ENCODE measurements around the gene RCC2.

Gene RCC2

DNA sequence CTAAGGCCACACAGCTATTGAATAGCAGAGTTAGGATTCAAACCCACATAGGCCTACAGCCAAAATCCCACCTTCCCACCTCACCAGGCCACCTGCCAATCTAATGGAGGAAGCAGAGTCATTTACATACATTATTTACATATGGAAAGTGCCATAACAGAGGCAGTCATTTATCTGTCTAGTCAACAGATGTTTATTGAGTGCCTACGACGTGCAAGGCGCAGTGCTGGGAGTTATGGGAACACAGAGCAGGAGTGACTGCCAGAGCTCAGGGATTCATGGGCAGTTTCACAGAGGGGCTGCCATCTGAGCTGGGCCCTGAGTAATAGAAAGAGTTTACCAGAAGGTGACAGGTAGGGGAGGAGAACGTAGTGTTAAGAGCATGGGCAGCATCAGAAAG, 77.8 kb downstream of the RCC2 start:
- Histone ChIP-seq H3K9me3 (ENCODE audit: insufficient read depth, low read length) (no peaks in the 10 kb centered on the region), H3K4me3 (ENCODE audit: low read length) (no peak overlapping the region), H2AFZ (ENCODE audit: low read depth, low read length) (no peak overlapping the region), H4K20me1 (ENCODE audit: insufficient read depth, low read length) (no peaks in the 10 kb centered on the region), H3K79me2 (ENCODE audit: low read length) (no peaks in the 10 kb centered on the region), H3K27me3 (ENCODE audit: low read depth, low read length) (no peaks in the 10 kb centered on the region), H3K4me1 (ENCODE audit: low read length) (no peaks in the 10 kb centered on the region), H3K9ac (ENCODE audit: low read length) (no peak overlapping the region), H3K4me2 (ENCODE audit: low read length) (no peak overlapping the region), H3K36me3 (replicated peaks; ENCODE audit: low read depth, low read length) (no peaks in the 10 kb centered on the region), H3K27ac (ENCODE audit: low read length) (no peak overlapping the region)
- TF ChIP-seq EZH2phosphoT487 (IDR thresholded peaks at IDR 0.05; ENCODE audit: low read depth) = no peak
- TF ChIP-seq, protein P1, sequence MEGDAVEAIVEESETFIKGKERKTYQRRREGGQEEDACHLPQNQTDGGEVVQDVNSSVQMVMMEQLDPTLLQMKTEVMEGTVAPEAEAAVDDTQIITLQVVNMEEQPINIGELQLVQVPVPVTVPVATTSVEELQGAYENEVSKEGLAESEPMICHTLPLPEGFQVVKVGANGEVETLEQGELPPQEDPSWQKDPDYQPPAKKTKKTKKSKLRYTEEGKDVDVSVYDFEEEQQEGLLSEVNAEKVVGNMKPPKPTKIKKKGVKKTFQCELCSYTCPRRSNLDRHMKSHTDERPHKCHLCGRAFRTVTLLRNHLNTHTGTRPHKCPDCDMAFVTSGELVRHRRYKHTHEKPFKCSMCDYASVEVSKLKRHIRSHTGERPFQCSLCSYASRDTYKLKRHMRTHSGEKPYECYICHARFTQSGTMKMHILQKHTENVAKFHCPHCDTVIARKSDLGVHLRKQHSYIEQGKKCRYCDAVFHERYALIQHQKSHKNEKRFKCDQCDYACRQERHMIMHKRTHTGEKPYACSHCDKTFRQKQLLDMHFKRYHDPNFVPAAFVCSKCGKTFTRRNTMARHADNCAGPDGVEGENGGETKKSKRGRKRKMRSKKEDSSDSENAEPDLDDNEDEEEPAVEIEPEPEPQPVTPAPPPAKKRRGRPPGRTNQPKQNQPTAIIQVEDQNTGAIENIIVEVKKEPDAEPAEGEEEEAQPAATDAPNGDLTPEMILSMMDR (IDR thresholded peaks at IDR 0.05; ENCODE audit: low read depth, low read length) = no peak

DNA sequence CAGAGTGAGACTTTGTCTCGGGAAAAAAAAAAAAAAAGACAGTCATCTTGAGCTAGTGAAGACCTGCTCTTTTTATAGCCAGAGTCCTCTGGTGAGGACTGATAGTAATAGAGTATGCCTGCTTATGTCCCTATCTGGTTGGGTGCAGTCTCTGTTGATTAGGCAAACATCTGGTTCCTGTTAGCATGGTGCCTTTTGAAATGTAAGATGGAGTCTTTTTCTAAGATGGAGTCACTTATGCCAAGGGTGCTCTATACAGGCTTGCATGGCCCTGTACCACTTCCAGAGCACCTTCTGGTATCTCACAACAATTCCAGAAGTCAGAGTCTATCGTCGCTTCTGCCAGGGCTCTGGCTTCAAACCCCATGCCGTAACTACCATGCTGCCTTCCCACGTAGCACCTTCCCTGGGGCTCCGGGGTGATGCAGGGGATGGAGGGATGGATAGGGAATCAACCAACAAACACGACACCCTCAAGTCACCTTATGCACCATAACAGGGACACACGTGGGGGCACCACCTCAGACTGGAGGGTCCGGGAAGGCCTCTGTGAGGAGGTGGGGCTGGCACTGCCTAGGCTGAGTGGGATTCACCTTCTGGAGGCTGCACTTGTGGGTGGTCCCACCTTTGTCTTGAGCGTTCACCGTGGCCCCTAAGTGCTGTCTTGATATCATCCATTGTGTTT, 79.1 kb downstream of the RCC2 start:
- H4K20me1 ChIP-seq (ENCODE audit: insufficient read depth, low read length) = no peaks in the 10 kb centered on the region
- no peak overlapping the region for H3K4me2 ChIP-seq (ENCODE audit: low read length)
- TF ChIP-seq EZH2phosphoT487 (IDR thresholded peaks at IDR 0.05; ENCODE audit: low read depth) = no peak
- TF ChIP-seq, protein P1 (IDR thresholded peaks at IDR 0.05; ENCODE audit: low read depth, low read length) = no peak

DNA sequence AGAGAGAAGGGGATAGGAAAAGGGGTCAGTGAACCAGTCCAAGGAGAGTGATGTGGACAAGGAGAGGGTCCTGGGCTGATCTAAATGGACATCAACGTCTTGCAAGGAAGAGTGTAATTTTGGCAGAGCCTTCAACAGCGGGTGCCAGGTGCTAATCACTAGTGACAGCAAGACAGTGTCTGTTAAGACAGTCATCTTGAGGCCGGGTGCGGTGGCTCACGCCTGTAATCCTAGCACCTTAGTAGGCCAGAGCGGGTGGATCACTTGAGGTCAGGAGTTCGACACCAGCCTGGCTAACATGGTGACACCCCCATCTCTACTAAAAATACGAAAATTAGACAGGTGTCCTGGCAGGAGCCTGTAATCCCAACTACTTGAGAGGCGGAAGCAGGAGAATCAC, 79.7 kb downstream of the RCC2 start:
- Histone ChIP-seq H3K79me2 (ENCODE audit: low read length) (no peaks in the 10 kb centered on the region), H3K27ac (ENCODE audit: low read length) (no peak overlapping the region), H3K4me1 (ENCODE audit: low read length) (no peaks in the 10 kb centered on the region), H3K36me3 (replicated peaks; ENCODE audit: low read depth, low read length) (no peaks in the 10 kb centered on the region), H3K4me2 (ENCODE audit: low read length) (no peak overlapping the region), H3K9ac (ENCODE audit: low read length) (no peak overlapping the region), H2AFZ (ENCODE audit: low read depth, low read length) (no peak overlapping the region), H3K9me3 (ENCODE audit: insufficient read depth, low read length) (no peaks in the 10 kb centered on the region), H4K20me1 (ENCODE audit: insufficient read depth, low read length) (no peaks in the 10 kb centered on the region), H3K27me3 (ENCODE audit: low read depth, low read length) (no peaks in the 10 kb centered on the region), H3K4me3 (ENCODE audit: low read length) (no peak overlapping the region)
- TF ChIP-seq, protein P1 (IDR thresholded peaks at IDR 0.05; ENCODE audit: low read depth, low read length) = no peak
- no peak for TF ChIP-seq EZH2phosphoT487 (IDR thresholded peaks at IDR 0.05; ENCODE audit: low read depth)

More for the DNA sequence above, 79.1 kb downstream of the RCC2 start:
- H3K9me3 ChIP-seq (ENCODE audit: insufficient read depth, low read length) = no peaks in the 10 kb centered on the region
- no peak overlapping the region for H2AFZ ChIP-seq (ENCODE audit: low read depth, low read length)
- no peaks in the 10 kb centered on the region for H3K27me3 ChIP-seq (ENCODE audit: low read depth, low read length)
- H3K36me3 ChIP-seq (replicated peaks; ENCODE audit: low read depth, low read length) = no peaks in the 10 kb centered on the region
- no peak overlapping the region for H3K4me3 ChIP-seq (ENCODE audit: low read length)
- H3K79me2 ChIP-seq (ENCODE audit: low read length) = no peaks in the 10 kb centered on the region
- no peak overlapping the region for H3K9ac ChIP-seq (ENCODE audit: low read length)
- no peaks in the 10 kb centered on the region for H3K4me1 ChIP-seq (ENCODE audit: low read length)
- H3K27ac ChIP-seq (ENCODE audit: low read length) = no peak overlapping the region

DNA sequence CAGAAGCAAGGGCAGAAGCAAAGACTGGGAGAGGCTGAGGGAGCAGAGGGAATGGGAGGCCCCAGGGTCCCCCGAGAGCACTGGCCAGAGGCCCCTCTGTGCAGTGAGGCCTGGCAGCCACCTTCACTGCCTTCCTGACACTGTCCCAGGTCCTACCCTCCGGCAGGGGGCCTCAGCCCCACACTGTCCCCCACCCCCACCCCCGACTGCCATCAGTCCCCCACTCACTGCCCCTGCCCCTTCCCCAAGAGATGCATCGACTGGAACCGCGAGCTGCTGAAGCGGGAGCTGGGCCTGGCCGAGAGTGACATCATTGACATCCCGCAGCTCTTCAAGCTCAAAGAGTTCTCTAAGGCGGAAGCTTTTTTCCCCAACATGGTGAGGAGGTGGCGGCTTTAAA, 80.4 kb downstream of the RCC2 start:
- Histone ChIP-seq H2AFZ (ENCODE audit: low read depth, low read length) (no peak overlapping the region), H3K79me2 (ENCODE audit: low read length) (no peaks in the 10 kb centered on the region), H3K4me2 (ENCODE audit: low read length) (no peak overlapping the region), H3K4me3 (ENCODE audit: low read length) (no peak overlapping the region), H3K27me3 (ENCODE audit: low read depth, low read length) (no peaks in the 10 kb centered on the region), H3K9ac (ENCODE audit: low read length) (no peak overlapping the region), H3K4me1 (ENCODE audit: low read length) (no peaks in the 10 kb centered on the region), H3K9me3 (ENCODE audit: insufficient read depth, low read length) (no peaks in the 10 kb centered on the region), H3K36me3 (replicated peaks; ENCODE audit: low read depth, low read length) (no peaks in the 10 kb centered on the region), H3K27ac (ENCODE audit: low read length) (no peak overlapping the region), H4K20me1 (ENCODE audit: insufficient read depth, low read length) (no peaks in the 10 kb centered on the region)
- TF ChIP-seq, protein P1 (IDR thresholded peaks at IDR 0.05; ENCODE audit: low read depth, low read length) = no peak
- TF ChIP-seq EZH2phosphoT487 (IDR thresholded peaks at IDR 0.05; ENCODE audit: low read depth) = no peak
